ENCODE measurements around the gene CAPN14.

Gene CAPN14

GRCh38 chr2:31227110-31227509, 9.8 kb upstream of the CAPN14 start:
- H3K36me3 ChIP-seq, result no peaks in the 10 kb centered on the region
- H3K27ac ChIP-seq, result peak overlapping the region in 6 of 11 experiments; percentile 4 to 47 (median 40); a peak in 7 of 22 replicates
- H3K27me3 ChIP-seq, result no peaks in the 10 kb centered on the region
- H3K9ac ChIP-seq, result no peak overlapping the region
- no peaks in the 10 kb centered on the region for H4K20me1 ChIP-seq
- H3K4me2 ChIP-seq, result peak overlapping the region in 9 of 11 experiments; percentile 23 to 77 (median 69); a peak in 17 of 22 replicates
- no peak overlapping the region for H3K4me3 ChIP-seq
- no peaks in the 10 kb centered on the region for H3K9me3 ChIP-seq (replicated peaks in 1 of 11)
- TF ChIP-seq Cebpa-rat (IDR thresholded peaks at IDR 0.05), result no peak
- peaks cover 22 to 54% (median 46%) of the 10 kb centered on the region in 10 experiments for H3K4me1 ChIP-seq

GRCh38 chr2:31226266-31226665, 9.0 kb upstream of the CAPN14 start:
- Histone ChIP-seq H3K9me3 (replicated peaks in 1 of 11) (no peaks in the 10 kb centered on the region), H3K36me3 (no peaks in the 10 kb centered on the region), H3K4me2 (peak overlapping the region in 9 of 11 experiments; percentile 23 to 77 (median 69); a peak in 18 of 22 replicates), H3K4me3 (no peak overlapping the region), H3K27ac (peak overlapping the region in 8 of 11 experiments; percentile 4 to 47 (median 32); a peak in 11 of 22 replicates), H3K9ac (no peak overlapping the region), H3K27me3 (no peaks in the 10 kb centered on the region), H4K20me1 (no peaks in the 10 kb centered on the region), H3K4me1 (peaks cover 30 to 62% (median 55%) of the 10 kb centered on the region in 10 experiments)
- TF ChIP-seq Cebpa-rat (IDR thresholded peaks at IDR 0.05), result no peak

GRCh38 chr2:31223749-31224148, 6.4 kb upstream of the CAPN14 start:
- Histone ChIP-seq H3K4me3 (no peak overlapping the region), H3K9me3 (replicated peaks in 1 of 11) (no peaks in the 10 kb centered on the region), H3K36me3 (no peaks in the 10 kb centered on the region), H4K20me1 (no peaks in the 10 kb centered on the region), H3K27ac (peak overlapping the region in 8 of 11 experiments; percentile 93 to 99 (median 96); a peak in 14 of 22 replicates), H3K4me1 (peaks cover 55 to 86% (median 79%) of the 10 kb centered on the region in 10 experiments), H3K4me2 (peak overlapping the region; percentile 54 to 95 (median 90); a peak in 20 of 22 replicates), H3K9ac (0 out of 22 replicates have a peak overlapping the region, but pooled peaks of 1 of the 11 experiments have one; percentile 86), H3K27me3 (no peaks in the 10 kb centered on the region)
- TF ChIP-seq Cebpa-rat (IDR thresholded peaks at IDR 0.05), result no peak

GRCh38 chr2:31223026-31223425, 5.7 kb upstream of the CAPN14 start:
- H3K36me3 ChIP-seq, result no peaks in the 10 kb centered on the region
- H3K4me2 ChIP-seq, result peak overlapping the region; percentile 54 to 95 (median 90)
- no peaks in the 10 kb centered on the region for H4K20me1 ChIP-seq
- peak overlapping the region in 9 of 11 experiments; percentile 93 to 99 (median 96); a peak in 17 of 22 replicates for H3K27ac ChIP-seq
- H3K27me3 ChIP-seq, result no peaks in the 10 kb centered on the region
- no peak overlapping the region for H3K4me3 ChIP-seq
- no peaks in the 10 kb centered on the region for H3K9me3 ChIP-seq (replicated peaks in 1 of 11)
- peaks cover 63 to 88% (median 83%) of the 10 kb centered on the region in 10 experiments for H3K4me1 ChIP-seq
- TF ChIP-seq Cebpa-rat (IDR thresholded peaks at IDR 0.05), result no peak
- H3K9ac ChIP-seq, result peak overlapping the region in 7 of 11 experiments; percentile 10 to 86 (median 84); a peak in 11 of 22 replicates

GRCh38 chr2:31222071-31222470, 4.8 kb upstream of the CAPN14 start:
- Histone ChIP-seq H3K27me3 (no peaks in the 10 kb centered on the region), H3K4me1 (peaks cover 72 to 88% (median 83%) of the 10 kb centered on the region in 10 experiments), H3K4me2 (peak overlapping the region; percentile 83 to 95 (median 90)), H3K9ac (peak overlapping the region in 10 of 11 experiments; percentile 28 to 86 (median 82); a peak in 18 of 22 replicates), H3K36me3 (no peaks in the 10 kb centered on the region), H3K9me3 (replicated peaks in 1 of 11) (no peaks in the 10 kb centered on the region), H3K27ac (peak overlapping the region; percentile 7 to 99 (median 95); a peak in 20 of 22 replicates), H4K20me1 (no peaks in the 10 kb centered on the region), H3K4me3 (peak overlapping the region in 5 of 10 experiments; percentile 7 to 34 (median 21); a peak in 6 of 20 replicates)
- no peak for TF ChIP-seq Cebpa-rat (IDR thresholded peaks at IDR 0.05)

GRCh38 chr2:31221544-31221943, 4.2 kb upstream of the CAPN14 start:
- Histone ChIP-seq H3K4me1 (peaks cover 74 to 88% (median 83%) of the 10 kb centered on the region in 10 experiments), H3K9ac (peak overlapping the region in 10 of 11 experiments; percentile 28 to 86 (median 82); a peak in 18 of 22 replicates), H3K27ac (peak overlapping the region; percentile 7 to 99 (median 95); a peak in 20 of 22 replicates), H3K4me2 (peak overlapping the region; percentile 83 to 95 (median 90)), H3K36me3 (no peaks in the 10 kb centered on the region), H3K27me3 (no peaks in the 10 kb centered on the region), H3K4me3 (peak overlapping the region in 6 of 10 experiments; percentile 7 to 34 (median 19); a peak in 6 of 20 replicates), H3K9me3 (replicated peaks in 1 of 11) (no peaks in the 10 kb centered on the region), H4K20me1 (no peaks in the 10 kb centered on the region)
- peak in 2 of 11 experiments; percentile 21 to 34; a peak in 2 of 22 replicates for TF ChIP-seq Cebpa-rat (IDR thresholded peaks at IDR 0.05)

- Histone ChIP-seq H3K9me3 (replicated peaks in 1 of 11) (no peaks in the 10 kb centered on the region), H3K4me1 (peaks cover 89 to 100% (median 98%) of the 10 kb centered on the region in 10 experiments), H3K36me3 (no peaks in the 10 kb centered on the region), H3K27ac (peak overlapping the region; percentile 93 to 99 (median 95)), H3K9ac (peak overlapping the region; percentile 78 to 86 (median 83)), H3K4me2 (peak overlapping the region; percentile 83 to 95 (median 90)), H4K20me1 (no peaks in the 10 kb centered on the region), H3K4me3 (peak overlapping the region in 9 of 10 experiments; percentile 7 to 42 (median 26); a peak in 11 of 20 replicates), H3K27me3 (no peaks in the 10 kb centered on the region)
- peak in 10 of 11 experiments; percentile 39 to 86 (median 66); a peak in 17 of 22 replicates for TF ChIP-seq Cebpa-rat (IDR thresholded peaks at IDR 0.05)
Measured at GRCh38 chr2:31219131-31219969, 2.0 kb upstream of the CAPN14 start.

GRCh38 chr2:31216734-31217133, 581 bp downstream of the CAPN14 start:
- Histone ChIP-seq H3K36me3 (no peaks in the 10 kb centered on the region), H3K9ac (peak overlapping the region in 8 of 11 experiments; percentile 61 to 86 (median 83); a peak in 13 of 22 replicates), H3K4me1 (peaks cover 81 to 95% (median 93%) of the 10 kb centered on the region in 10 experiments), H4K20me1 (no peaks in the 10 kb centered on the region), H3K27me3 (no peaks in the 10 kb centered on the region), H3K4me3 (no peak overlapping the region), H3K4me2 (peak overlapping the region; percentile 83 to 95 (median 90)), H3K27ac (peak overlapping the region; percentile 23 to 99 (median 95); a peak in 20 of 22 replicates), H3K9me3 (replicated peaks in 1 of 11) (no peaks in the 10 kb centered on the region)
- TF ChIP-seq Cebpa-rat (IDR thresholded peaks at IDR 0.05), result no peak

Measured in BLaER1 treated with 17β-estradiol and CSF1 and Interleukin-3, amounts not matched to agents 10 nM and 100 nM (cell line).